HL-60 (cell line): Measurements from ENCODE around the gene ALK.

Experiments used
- DNase-seq, 2 experiments: peaks; one replicate each; pipeline ENCODE4 v3.0.0-alpha.2; 2010 to 2020; ENCODE audit warnings: low read depth in 1 of 2, low spot score in 1 of 2
- H3K27ac ChIP-seq: fragments of 250-450 bp; sonication (Bioruptor Pico); replicated peaks from 2 replicates; pipeline ENCODE4 v1.5.1; 2020; ENCODE audit warnings: mild to moderate bottlenecking, moderate library complexity
- H3K27me3 ChIP-seq: fragments of 250-450 bp; sonication (Bioruptor Pico); 2 replicates; pipeline ENCODE4 v1.5.1; 2021; ENCODE audit warnings: mild to moderate bottlenecking, moderate library complexity; ENCODE audit not compliant: insufficient read depth, poor library complexity, severe bottlenecking
- H3K4me3 ChIP-seq: replicated peaks from 2 replicates; pipeline ENCODE4 v1.5.1; 2011; ENCODE audit warnings: mild to moderate bottlenecking, control low read depth, low read length; ENCODE audit not compliant: insufficient read depth
- GABPA ChIP-seq: IDR thresholded peaks from 2 replicates; pipeline ENCODE4 v1.6.1; 2012; ENCODE audit warnings: low read depth
- POLR2AphosphoS5 ChIP-seq: IDR thresholded peaks from 2 replicates; pipeline ENCODE4 v1.6.1; 2012; ENCODE audit warnings: low read depth
- SPI1 ChIP-seq: IDR thresholded peaks from 2 replicates; pipeline ENCODE4 v1.6.1; 2012; ENCODE audit warnings: low read depth, mild to moderate bottlenecking, borderline replicate concordance
- TF ChIP-seq, protein P1 (sequence below): IDR thresholded peaks from one replicate; pipeline ENCODE4 v1.5.1; 2011; ENCODE audit warnings: low read length, control low read depth, inconsistent platforms; ENCODE audit not compliant: insufficient read depth
- TF ChIP-seq, protein P2 (sequence below): IDR thresholded peaks from 2 replicates; pipeline ENCODE4 v1.6.1; 2012; ENCODE audit warnings: low read depth; ENCODE audit not compliant: insufficient replicate concordance

The ALK gene

DNA sequence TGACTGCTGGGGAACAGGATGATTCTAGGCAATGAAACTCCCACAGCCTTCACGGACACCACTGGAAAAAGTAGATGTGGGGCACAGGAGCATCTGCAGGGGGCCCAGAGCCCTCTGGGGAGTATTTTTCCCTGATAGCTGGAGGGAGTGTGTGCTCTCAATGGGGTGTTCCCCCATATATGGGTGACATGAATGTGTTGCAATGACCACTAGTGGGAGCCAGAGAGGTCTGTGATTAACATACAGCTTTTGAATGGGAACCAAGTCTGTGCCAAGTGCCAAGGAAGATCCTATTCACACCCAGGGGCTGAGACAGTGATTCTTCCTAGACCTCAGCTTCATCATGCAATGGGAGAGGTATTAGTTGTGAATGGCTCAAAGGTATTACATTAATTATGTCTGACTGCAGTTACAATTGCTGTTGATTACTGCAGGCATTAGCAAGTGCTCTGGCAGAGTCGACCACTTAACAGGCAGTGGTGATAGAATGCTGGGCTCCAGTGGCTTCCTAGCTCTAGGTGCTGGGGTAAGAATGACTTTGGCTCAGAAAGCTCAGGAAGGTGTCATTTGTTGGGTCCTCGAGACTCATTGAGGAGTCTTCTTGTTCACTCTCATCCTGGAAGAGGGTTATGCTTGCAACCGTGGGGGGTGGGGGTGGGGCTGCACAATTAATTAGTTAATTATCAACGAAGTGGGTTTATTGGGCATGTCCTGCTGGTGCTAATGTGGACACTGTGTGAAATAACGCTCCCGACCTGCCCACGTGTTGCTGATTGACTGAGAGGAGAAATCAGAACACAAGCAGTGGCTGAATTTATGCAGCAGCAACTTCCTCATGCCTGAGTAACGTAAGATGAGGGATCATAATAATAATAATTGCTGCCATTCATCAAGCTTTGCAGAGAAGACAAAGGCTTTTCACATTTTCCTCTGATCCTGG is 612.0 kb downstream of the ALK start:
- Histone ChIP-seq H3K4me3 (no peak overlapping the region), H3K27ac (no peak overlapping the region), H3K27me3 (peaks cover 8% of the 10 kb centered on the region)
- peak; percentile 8 to 58 for DNase-seq
- TF ChIP-seq, protein P1, sequence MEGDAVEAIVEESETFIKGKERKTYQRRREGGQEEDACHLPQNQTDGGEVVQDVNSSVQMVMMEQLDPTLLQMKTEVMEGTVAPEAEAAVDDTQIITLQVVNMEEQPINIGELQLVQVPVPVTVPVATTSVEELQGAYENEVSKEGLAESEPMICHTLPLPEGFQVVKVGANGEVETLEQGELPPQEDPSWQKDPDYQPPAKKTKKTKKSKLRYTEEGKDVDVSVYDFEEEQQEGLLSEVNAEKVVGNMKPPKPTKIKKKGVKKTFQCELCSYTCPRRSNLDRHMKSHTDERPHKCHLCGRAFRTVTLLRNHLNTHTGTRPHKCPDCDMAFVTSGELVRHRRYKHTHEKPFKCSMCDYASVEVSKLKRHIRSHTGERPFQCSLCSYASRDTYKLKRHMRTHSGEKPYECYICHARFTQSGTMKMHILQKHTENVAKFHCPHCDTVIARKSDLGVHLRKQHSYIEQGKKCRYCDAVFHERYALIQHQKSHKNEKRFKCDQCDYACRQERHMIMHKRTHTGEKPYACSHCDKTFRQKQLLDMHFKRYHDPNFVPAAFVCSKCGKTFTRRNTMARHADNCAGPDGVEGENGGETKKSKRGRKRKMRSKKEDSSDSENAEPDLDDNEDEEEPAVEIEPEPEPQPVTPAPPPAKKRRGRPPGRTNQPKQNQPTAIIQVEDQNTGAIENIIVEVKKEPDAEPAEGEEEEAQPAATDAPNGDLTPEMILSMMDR, result peak; percentile 92
- no peak for TF ChIP-seq POLR2AphosphoS5

DNA sequence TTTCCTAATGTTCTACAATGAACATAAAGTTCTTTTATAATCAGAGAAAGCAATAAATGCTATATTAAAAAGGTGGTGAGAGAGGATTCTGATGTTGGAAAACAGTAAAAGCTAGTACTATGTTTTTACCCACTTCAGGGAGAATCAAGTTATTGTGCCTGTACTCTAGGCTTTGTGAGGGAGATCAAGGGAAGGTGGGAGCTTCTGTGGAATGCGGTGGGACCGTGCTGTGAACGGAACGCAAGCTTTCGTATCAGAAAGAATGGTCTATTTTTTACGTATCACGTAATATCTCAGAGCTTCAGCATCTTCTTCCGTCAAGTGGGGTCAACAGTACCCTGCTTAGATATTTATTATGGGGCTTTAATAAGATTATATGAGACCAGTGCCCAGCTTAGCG is 613.0 kb downstream of the ALK start:
- Histone ChIP-seq H3K4me3 (no peak overlapping the region), H3K27me3 (peaks cover 4% of the 10 kb centered on the region), H3K27ac (no peak overlapping the region)
- DNase-seq, result no peak
- no peak for TF ChIP-seq GABPA
- TF ChIP-seq POLR2AphosphoS5, result no peak

DNA sequence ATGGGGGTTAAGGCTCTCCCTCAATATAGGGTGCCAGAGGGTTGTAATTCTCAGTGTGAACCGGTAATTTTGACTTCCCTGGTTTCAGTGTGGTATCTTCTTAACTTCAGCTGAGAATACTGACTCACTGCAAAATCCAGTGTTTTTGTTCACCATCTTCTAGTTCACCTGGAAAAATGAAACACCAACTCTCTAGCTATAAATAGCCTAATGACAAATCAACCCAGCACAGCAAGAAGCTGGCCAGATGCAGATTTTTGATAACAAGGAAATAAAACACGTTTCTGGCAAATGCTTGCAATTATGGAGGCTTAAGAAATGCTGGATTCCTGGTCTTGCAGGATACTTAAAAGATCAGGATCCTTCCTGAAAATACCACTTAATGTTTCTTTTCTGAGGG is 613.9 kb downstream of the ALK start:
- Histone ChIP-seq H3K27ac (no peak overlapping the region), H3K4me3 (no peak overlapping the region), H3K27me3 (peaks cover 2% of the 10 kb centered on the region)
- no peak for DNase-seq
- TF ChIP-seq, protein P1, result no peak
- no peak for TF ChIP-seq POLR2AphosphoS5
- TF ChIP-seq GABPA, result no peak
- TF ChIP-seq SPI1, result no peak
- TF ChIP-seq, protein P2, sequence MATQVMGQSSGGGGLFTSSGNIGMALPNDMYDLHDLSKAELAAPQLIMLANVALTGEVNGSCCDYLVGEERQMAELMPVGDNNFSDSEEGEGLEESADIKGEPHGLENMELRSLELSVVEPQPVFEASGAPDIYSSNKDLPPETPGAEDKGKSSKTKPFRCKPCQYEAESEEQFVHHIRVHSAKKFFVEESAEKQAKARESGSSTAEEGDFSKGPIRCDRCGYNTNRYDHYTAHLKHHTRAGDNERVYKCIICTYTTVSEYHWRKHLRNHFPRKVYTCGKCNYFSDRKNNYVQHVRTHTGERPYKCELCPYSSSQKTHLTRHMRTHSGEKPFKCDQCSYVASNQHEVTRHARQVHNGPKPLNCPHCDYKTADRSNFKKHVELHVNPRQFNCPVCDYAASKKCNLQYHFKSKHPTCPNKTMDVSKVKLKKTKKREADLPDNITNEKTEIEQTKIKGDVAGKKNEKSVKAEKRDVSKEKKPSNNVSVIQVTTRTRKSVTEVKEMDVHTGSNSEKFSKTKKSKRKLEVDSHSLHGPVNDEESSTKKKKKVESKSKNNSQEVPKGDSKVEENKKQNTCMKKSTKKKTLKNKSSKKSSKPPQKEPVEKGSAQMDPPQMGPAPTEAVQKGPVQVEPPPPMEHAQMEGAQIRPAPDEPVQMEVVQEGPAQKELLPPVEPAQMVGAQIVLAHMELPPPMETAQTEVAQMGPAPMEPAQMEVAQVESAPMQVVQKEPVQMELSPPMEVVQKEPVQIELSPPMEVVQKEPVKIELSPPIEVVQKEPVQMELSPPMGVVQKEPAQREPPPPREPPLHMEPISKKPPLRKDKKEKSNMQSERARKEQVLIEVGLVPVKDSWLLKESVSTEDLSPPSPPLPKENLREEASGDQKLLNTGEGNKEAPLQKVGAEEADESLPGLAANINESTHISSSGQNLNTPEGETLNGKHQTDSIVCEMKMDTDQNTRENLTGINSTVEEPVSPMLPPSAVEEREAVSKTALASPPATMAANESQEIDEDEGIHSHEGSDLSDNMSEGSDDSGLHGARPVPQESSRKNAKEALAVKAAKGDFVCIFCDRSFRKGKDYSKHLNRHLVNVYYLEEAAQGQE, result no peak

DNA sequence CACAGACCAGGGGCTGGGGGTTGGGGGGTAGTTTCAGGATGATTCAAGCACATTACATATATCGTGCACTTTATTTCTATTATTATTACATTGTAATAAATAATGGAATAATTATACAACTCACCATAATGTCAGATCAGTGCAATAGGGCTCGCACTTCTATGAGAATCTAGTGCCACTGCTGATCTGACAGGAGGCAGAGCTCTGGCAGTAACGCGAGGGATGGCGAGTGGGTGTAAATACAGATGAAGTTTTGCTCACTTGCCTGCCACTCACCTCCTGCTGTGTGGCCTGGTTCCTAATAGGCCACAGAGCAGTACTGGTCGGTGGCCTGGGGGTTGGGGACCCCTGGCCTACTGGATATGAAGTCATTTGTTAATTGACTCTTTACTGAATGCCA is 615.6 kb downstream of the ALK start:
- TF ChIP-seq SPI1 (no peak), GABPA (no peak), POLR2AphosphoS5 (no peak)
- TF ChIP-seq, protein P2, result no peak
- TF ChIP-seq, protein P1, result no peak
- Histone ChIP-seq H3K27me3 (peaks cover 2% of the 10 kb centered on the region), H3K4me3 (no peak overlapping the region), H3K27ac (no peak overlapping the region)
- no peak for DNase-seq
